NCI-H2107 (cell line): ENCODE measurements around the gene CFDP1.

Experiments used
- DNase-seq: peaks from one replicate; lab custom pipeline; 2025; lab: John Stamatoyannopoulos, UW

The CFDP1 gene

GRCh38 chr16:75372236-75372856, 61.0 kb downstream of the CFDP1 start:
- no peak for DNase-seq

- DNase-seq, result no peak
Observed at GRCh38 chr16:75371171-75371570, 62.1 kb downstream of the CFDP1 start.

GRCh38 chr16:75364286-75364791, 69.0 kb downstream of the CFDP1 start:
- DNase-seq, result no peak

- DNase-seq, result no peak
Observed at GRCh38 chr16:75362846-75363245, 70.5 kb downstream of the CFDP1 start.

GRCh38 chr16:75361936-75362335, 71.4 kb downstream of the CFDP1 start:
- no peak for DNase-seq

- no peak for DNase-seq
Observed at GRCh38 chr16:75354170-75354569, 79.1 kb downstream of the CFDP1 start.

- DNase-seq, result no peak
Observed at GRCh38 chr16:75351183-75351582, 82.1 kb downstream of the CFDP1 start.

- DNase-seq, result no peak
Observed at GRCh38 chr16:75345711-75346110, 87.6 kb downstream of the CFDP1 start.

- no peak for DNase-seq
Observed at GRCh38 chr16:75343941-75344340, 89.4 kb downstream of the CFDP1 start.

GRCh38 chr16:75343286-75343685, 90.0 kb downstream of the CFDP1 start:
- no peak for DNase-seq

- DNase-seq, result no peak
Observed at GRCh38 chr16:75342308-75342811, 90.9 kb downstream of the CFDP1 start.

GRCh38 chr16:75341564-75342307, 91.6 kb downstream of the CFDP1 start:
- DNase-seq, result no peak

GRCh38 chr16:75340741-75341491, 92.4 kb downstream of the CFDP1 start:
- no peak for DNase-seq

- no peak for DNase-seq
Observed at GRCh38 chr16:75337430-75337829, 95.9 kb downstream of the CFDP1 start.

GRCh38 chr16:75336521-75336920, 96.8 kb downstream of the CFDP1 start:
- DNase-seq, result no peak

GRCh38 chr16:75333721-75334163, 99.6 kb downstream of the CFDP1 start:
- DNase-seq, result no peak

- no peak for DNase-seq
Observed at GRCh38 chr16:75329943-75330342, 103.4 kb downstream of the CFDP1 start.

GRCh38 chr16:75326333-75326732, 107.0 kb downstream of the CFDP1 start:
- DNase-seq, result no peak

GRCh38 chr16:75323933-75324332, 109.4 kb downstream of the CFDP1 start:
- no peak for DNase-seq

GRCh38 chr16:75323198-75323597, 110.1 kb downstream of the CFDP1 start:
- no peak for DNase-seq

GRCh38 chr16:75322740-75323139, 110.6 kb downstream of the CFDP1 start:
- no peak for DNase-seq

GRCh38 chr16:75320435-75320834, 112.9 kb downstream of the CFDP1 start:
- no peak for DNase-seq
